UCSD-AML1 (cell line): ENCODE results near the gene PDLIM5.
"Not testable (repeated sequence)": the region's sequence is repeated elsewhere in the genome, so short reads cannot be mapped to it uniquely, and the experiment has no call there.

ENCODE experiments used
- DNase-seq: peaks from one replicate; lab custom pipeline; 2025; ENCODE audit not compliant: unreplicated experiment; lab: John Stamatoyannopoulos, UW

The PDLIM5 gene

DNA sequence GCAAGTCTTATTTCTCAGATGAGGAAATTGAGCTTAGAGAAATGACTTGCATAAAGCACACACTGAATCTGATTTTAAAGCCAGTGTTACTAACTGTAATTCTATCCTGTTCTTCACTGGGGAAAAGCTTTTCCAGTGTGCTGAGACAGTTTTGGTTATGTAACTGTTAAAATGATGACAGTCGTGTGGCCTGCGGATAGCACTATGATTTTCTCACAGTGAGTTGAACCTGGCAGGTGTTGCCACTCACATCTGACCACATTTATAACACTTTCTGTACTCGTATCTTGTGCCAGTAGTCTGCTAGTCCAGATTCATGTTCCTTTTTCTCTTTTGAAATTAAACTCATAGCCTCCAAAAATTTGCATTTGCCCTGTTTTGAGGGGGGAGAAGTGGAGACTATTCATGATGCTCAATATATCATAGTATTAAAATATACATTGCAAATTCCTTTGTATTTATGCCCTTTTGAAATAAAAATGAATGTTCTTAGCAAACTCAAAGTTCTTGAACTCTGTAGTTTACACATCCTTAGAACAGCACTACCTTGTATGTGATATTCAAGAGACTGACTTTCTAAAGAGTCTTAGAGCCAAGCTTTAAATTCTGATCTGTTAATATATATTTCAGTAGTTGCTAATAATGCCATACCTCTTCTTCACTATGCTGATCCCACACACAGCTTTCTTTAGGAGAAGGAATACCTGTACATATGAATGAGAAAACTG lies 132.3 kb downstream of the PDLIM5 start:
- DNase-seq: no peak

DNA sequence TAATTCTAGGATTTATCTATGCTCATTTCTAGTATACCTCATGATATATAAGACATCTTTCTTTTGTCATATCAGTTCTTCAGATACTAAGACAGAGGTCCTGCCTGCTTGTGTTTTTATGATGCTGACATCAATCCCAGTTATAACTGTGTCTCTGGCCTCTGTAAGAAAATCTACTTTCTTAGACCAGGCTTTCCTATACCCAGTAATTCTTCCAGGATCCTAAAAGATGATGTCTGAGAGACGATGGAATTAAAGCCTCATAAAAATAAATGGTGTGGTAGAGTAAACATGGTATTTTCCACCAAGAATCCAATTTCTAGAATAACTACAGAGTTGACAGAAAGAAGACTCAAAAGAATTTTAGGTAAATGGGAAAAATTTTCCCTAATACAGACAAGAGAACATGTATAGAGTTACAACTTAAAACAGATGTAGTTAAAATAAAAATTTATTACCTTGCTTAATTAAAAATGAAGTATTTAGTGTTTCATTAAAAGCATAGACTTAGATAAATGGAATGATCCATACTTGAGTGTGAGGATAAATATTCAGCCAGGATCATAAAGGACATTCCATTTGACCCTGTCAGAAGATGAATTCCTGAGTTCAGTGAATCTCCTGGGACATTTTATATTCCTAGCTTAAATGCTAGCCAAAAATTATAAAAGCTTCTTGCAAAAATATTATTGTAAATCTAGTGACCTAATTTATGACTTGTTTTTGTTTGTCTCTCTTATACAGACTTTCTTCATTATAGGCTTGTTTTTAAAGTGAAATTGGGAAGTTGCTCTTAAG lies 137.4 kb downstream of the PDLIM5 start:
- no peak for DNase-seq

- DNase-seq: no peak
Measured at GRCh38 chr4:94590493-94590892, 138.8 kb downstream of the PDLIM5 start.

DNA sequence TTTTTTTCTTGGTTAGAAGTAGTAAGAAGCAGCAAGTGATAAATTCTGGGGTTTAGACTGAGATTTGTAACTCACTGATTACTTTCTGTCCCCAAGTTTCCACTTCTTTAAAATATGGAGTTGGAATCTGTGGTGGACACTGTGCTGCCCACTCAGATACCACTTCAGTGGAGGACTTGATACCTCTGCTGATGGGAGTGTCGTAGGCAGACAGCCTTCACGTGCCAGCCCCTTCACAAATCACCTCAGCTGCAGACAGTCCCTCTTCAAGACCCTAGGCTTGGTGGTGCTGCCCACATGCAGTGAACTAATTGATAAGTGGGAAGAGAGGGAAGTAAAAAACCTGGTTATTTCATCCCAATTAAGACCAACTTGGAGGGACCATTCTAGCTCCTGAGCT lies 139.5 kb downstream of the PDLIM5 start:
- DNase-seq: no peak

GRCh38 chr4:94595013-94595412 lies 143.3 kb downstream of the PDLIM5 start:
- peak; percentile 5 for DNase-seq

- DNase-seq: no peak
Measured at GRCh38 chr4:94595880-94596483, 144.2 kb downstream of the PDLIM5 start.

- no peak for DNase-seq
Measured at GRCh38 chr4:94598758-94599157, 147.0 kb downstream of the PDLIM5 start.

- DNase-seq: no peak
Measured at GRCh38 chr4:94603170-94603747, 151.5 kb downstream of the PDLIM5 start.

GRCh38 chr4:94605241-94605805 lies 153.6 kb downstream of the PDLIM5 start:
- no peak for DNase-seq

GRCh38 chr4:94610145-94610544 lies 158.4 kb downstream of the PDLIM5 start:
- no peak for DNase-seq

DNA sequence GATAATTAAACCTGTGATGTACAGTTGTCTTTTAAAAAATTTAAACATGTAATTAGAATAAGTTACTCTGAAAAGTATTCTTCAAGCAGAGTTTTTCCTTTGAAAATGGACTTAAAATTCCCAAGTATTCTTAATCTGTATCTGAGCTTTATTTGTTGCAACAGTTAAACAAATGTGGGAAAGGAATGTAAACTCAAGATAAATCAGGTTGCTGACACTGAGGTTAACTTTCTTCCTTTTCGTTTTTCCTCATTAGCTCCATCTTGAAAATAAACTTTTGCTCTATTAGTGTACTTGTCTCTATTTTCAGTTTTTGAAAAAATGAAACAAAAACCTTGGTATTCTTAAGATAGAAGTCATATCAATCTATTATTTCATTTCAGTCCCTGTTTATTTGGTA lies 161.5 kb downstream of the PDLIM5 start:
- DNase-seq: no peak

GRCh38 chr4:94615451-94615850 lies 163.7 kb downstream of the PDLIM5 start:
- no peak for DNase-seq

- DNase-seq: no peak
Measured at GRCh38 chr4:94621491-94622080, 169.8 kb downstream of the PDLIM5 start.

DNA sequence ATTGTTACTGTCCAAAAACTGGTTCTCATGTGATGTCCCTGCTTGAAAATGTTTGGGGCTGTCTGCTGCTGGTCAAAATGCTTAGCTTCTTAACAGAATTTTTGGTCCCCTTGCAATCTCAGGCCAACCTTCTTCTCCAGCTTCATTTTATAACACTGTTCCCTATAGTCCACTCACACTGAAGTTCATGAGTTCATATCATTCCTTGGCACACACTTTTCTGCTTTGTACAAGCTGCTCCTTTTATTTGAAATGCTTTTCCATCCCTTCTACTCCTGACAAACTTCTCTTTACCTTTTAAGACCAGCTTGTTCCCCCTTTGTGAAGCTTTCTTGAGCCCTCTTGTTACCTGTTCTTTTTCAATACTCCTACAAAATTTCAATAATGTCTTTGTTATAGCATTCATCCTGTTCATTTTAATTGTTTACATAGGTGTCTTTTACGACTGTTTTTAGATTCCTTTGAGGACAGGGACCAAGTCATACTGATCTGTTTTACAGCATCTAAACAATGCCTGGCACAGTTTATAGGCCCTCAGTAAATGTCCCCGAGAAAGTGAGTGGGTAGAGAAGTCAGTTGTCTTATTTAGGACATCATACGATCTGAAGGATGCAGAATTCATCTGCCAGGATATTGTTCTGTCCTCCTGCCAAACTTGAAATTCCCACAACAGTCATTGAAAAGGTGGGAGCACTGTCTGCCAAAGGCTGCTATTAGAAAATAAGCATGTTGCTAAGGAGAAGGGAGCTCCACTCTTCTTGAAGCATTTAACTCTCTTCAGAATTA lies 171.6 kb downstream of the PDLIM5 start:
- no peak for DNase-seq

DNA sequence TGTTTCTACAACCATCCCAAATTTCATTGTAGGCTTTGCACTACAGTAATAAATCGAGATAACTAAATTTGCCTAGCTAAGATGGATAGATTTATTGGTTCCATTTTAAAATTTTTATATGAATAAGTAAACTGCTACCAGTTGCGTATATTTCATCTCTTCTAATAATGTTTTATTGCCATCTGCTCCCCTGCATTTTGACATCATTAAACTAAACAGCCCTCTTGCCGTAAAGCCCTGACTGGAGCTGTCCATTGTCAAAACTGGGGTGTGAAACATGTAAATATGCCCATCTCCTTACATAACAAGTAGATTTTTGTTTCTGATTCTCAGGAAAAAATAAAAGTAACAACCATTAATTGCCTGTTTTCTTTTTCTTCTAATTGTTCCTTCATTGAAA lies 175.2 kb downstream of the PDLIM5 start:
- no peak for DNase-seq

GRCh38 chr4:94629058-94629457 lies 177.3 kb downstream of the PDLIM5 start:
- DNase-seq: not testable (repeated sequence)

DNA sequence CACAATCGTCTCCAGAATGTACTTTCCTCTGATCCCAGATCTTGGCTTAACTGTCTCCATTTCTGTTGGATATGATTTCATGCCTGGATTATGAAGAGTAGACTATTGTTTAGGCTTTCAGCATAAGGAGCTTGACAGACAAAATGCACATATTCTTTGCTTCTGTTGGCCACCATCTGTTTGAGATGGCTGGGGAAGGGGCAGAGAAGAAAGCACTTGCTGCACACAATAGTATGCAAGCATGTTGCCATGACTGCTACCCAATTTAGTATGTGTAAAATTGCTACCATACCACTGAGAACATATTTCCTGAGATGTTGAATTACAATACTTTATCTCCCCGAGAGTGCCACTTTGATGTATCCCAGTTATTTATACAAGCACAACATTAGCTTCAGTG lies 178.1 kb downstream of the PDLIM5 start:
- no peak for DNase-seq

DNA sequence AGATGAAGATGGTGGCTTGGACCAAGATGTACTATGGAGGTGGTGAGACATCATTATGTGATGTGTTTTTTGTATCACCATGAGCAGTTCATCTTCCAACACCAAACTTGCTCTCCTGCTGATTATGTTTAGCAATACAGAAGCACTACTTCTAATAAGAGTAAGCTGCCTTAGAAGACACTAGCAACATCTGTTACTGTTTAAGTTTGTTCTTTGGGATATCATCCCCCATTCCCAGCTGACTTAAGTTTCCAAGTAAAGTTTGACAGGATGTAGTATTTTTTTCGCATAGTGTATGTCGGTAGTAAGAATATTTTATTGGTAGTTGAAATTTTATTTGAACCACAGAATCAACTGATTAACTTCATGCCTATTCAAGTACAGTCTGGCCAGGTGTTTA lies 182.5 kb downstream of the PDLIM5 start:
- no peak for DNase-seq

DNA sequence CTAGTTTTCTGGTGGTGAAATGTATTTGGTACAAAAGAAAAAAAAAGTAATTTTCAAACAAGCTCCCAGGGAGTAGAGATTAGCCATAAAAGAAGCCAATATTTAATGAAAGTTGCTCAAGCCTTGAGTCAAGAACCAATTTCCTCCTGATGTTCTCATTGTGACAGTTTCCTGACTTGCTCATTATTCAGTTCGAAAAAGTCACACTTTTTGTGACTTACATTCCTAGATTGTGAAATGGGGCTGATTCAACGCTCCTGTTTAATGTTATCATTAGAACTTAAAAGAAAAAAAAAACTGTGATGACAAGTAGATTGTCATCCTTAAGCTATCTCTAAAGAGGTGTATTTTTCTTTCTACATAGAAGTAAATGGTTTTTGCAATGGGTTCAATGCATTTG lies 183.4 kb downstream of the PDLIM5 start:
- DNase-seq: no peak

DNA sequence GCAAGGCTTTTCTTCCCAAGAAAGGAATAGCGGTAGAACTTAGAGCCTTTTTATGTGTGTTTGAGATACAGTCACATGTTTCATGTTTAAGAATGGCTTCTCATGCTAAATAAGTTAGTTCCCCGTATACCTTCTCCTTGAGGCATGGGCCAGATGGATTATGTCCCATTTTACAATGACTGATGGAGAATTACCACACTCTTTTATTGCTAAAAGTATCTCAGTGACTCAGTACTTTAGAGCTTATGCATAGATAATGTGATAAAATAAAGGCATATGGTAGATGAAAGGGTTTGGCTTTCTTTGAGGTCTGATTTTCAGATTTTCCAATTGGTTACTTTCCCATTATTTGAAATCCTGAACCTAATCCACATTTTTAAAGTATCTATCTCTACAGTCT lies 184.3 kb downstream of the PDLIM5 start:
- no peak for DNase-seq
